Hepatocyte (in vitro differentiated cells): ENCODE data around the gene OR2A1. TPM values are rescaled to one million over a fixed set of nuclear protein-coding genes. Genes with fewer than 3 reads are reported as not detected.
"Not testable (repeated sequence)": the region's sequence is repeated elsewhere in the genome, so short reads cannot be mapped to it uniquely, and the experiment has no call there.

Experiments
- DNase-seq: peaks from one replicate; pipeline ENCODE4 v3.0.0-alpha.2; 2016; ENCODE audit warnings: low spot score
- H2AFZ ChIP-seq: fragments of 200-600 bp; sonication (generic); 2 replicates; pipeline ENCODE4 v1.6.0; 2016; ENCODE audit warnings: antibody characterized with exemption, mild to moderate bottlenecking
- H3K27ac ChIP-seq: fragments of 200-600 bp; sonication (generic); 2 replicates; pipeline ENCODE4 v1.5.1; 2016; ENCODE audit warnings: mild to moderate bottlenecking
- H3K27me3 ChIP-seq: fragments of 200-600 bp; sonication (generic); 2 replicates; pipeline ENCODE4 v1.6.1; 2016
- H3K36me3 ChIP-seq: fragments of 200-600 bp; sonication (generic); replicated peaks from 2 replicates; pipeline ENCODE4 v1.5.1; 2016; ENCODE audit warnings: low read depth; ENCODE audit not compliant: insufficient read depth
- H3K4me1 ChIP-seq: fragments of 200-600 bp; sonication (generic); 2 replicates; pipeline ENCODE4 v1.5.1; 2016; ENCODE audit warnings: mild to moderate bottlenecking, moderate library complexity; ENCODE audit not compliant: insufficient read depth
- H3K4me2 ChIP-seq: fragments of 200-600 bp; sonication (generic); 2 replicates; pipeline ENCODE4 v1.6.0; 2016
- H3K4me3 ChIP-seq: fragments of 200-600 bp; sonication (generic); 2 replicates; pipeline ENCODE4 v1.5.1; 2016; ENCODE audit warnings: mild to moderate bottlenecking
- H3K79me2 ChIP-seq: fragments of 200-600 bp; sonication (generic); 2 replicates; pipeline ENCODE4 v1.6.0; 2017; ENCODE audit warnings: mild to moderate bottlenecking
- H3K9me2 ChIP-seq: fragments of 200-600 bp; sonication (generic); replicated peaks from 2 replicates; pipeline ENCODE4 v1.6.0; 2017; ENCODE audit warnings: mild to moderate bottlenecking; ENCODE audit not compliant: insufficient read depth
- H3K9me3 ChIP-seq: fragments of 200-600 bp; sonication (generic); 2 replicates; pipeline ENCODE4 v1.5.1; 2016; ENCODE audit warnings: low read depth, mild to moderate bottlenecking
- H4K20me1 ChIP-seq: fragments of 200-600 bp; sonication (generic); 2 replicates; pipeline ENCODE4 v1.6.0; 2016; ENCODE audit warnings: mild to moderate bottlenecking; ENCODE audit not compliant: insufficient read depth, poor library complexity, severe bottlenecking
- WGBS: methylation state at CpG from one replicate; pipeline ENCODE4 v1.1.6; 2016; ENCODE audit warnings: low lambda C conversion rate; ENCODE audit errors: missing lambda C conversion rate; 5-methylcytosine and 5-hydroxymethylcytosine counted together
- polyA plus RNA-seq: library from polyadenylated mRNA; unstranded; fragments of >200 nt; fragmentation: Nextera tagmentation; extraction: Ambion mirVana; gene quantifications from 2 replicates; pipeline ENCODE4 v1.2.1, GENCODE V29; 2016
- total RNA-seq: library from RNA; depleted of rRNA; stranded (reverse); fragments of >200 nt; gene quantifications from 2 replicates; pipeline ENCODE4 v1.2.3, GENCODE V29; 2014

OR2A1 gene
- total and polyA plus RNA-seq, 2 experiments from 2014 or later: 0.06 TPM; not detected in 1

- not testable (repeated sequence) for H3K4me3 ChIP-seq, H2AFZ ChIP-seq, H3K36me3 ChIP-seq, H3K27me3 ChIP-seq, H3K27ac ChIP-seq, H3K4me2 ChIP-seq, H4K20me1 ChIP-seq, H3K9me2 ChIP-seq, DNase-seq, H3K79me2 ChIP-seq, H3K4me1 ChIP-seq, H3K9me3 ChIP-seq
- no CpG with 5 or more reads among the region's 2 CpGs for WGBS
Observed at GRCh38 chr7:144311218-144311617, 1.0 kb upstream of the OR2A1 start.

DNA sequence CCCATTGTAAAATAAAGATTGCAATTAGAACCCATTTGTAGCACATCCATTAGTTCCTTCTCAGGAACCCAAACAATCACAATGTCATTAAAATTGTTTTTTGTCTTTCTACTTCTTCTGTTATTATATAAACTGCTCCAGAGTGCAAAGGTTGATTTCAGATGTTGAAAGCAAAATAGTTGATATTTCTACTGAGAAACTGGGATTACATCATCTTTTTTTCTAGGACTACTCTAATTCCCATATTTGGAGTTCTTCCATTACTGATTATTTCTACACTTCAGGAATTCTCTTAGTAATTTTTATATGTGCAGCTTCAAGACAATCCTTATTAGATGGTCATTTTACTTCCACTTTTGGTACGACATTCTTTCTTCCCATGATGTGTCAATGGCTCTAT lies 5.3 kb downstream of the OR2A1 start:
- H3K27ac ChIP-seq, H2AFZ ChIP-seq, H3K27me3 ChIP-seq, H3K79me2 ChIP-seq, H3K36me3 ChIP-seq, H3K9me3 ChIP-seq, H3K9me2 ChIP-seq, H3K4me3 ChIP-seq, H4K20me1 ChIP-seq, H3K4me2 ChIP-seq, DNase-seq, H3K4me1 ChIP-seq: not testable (repeated sequence)
- WGBS: no CpG with 5 or more reads among the region's 1 CpG

GRCh38 chr7:144319547-144319946 lies 7.3 kb downstream of the OR2A1 start:
- not testable (repeated sequence) for H3K27me3 ChIP-seq, H3K9me3 ChIP-seq, H2AFZ ChIP-seq, H3K79me2 ChIP-seq, H3K9me2 ChIP-seq, H3K27ac ChIP-seq, H3K4me2 ChIP-seq, DNase-seq, H3K4me3 ChIP-seq, H3K4me1 ChIP-seq, H3K36me3 ChIP-seq, H4K20me1 ChIP-seq
- no CpG with 5 or more reads among the region's 2 CpGs for WGBS

DNA sequence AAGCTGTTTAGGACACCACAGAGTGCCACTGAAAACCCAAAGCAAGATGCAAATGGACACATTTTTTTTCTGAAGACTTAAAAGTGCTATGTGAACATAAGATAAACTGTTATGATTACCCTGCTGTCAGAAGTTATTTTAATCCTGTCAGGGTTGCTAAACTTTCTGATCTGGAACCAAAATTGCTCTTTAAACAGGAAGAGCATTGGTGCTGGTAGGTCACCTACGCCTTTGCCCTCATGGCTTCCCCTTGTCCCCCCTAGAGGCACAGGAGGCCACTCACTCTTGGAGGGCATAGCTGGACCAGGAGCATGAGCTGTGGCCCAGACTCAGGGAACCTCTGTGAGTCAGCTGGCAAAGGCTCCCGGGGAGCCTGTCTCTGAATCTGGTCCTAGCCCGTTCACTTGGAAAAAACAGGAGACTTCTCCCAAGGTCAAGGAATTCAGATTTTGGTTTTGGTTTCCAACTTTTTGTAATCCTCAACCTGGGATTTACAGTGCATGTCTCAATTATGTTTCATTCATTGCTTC lies 9.5 kb downstream of the OR2A1 start:
- H3K27me3 ChIP-seq, H3K9me3 ChIP-seq, DNase-seq, H3K9me2 ChIP-seq, H3K36me3 ChIP-seq, H3K79me2 ChIP-seq, H3K4me1 ChIP-seq, H3K27ac ChIP-seq, H2AFZ ChIP-seq, H4K20me1 ChIP-seq, H3K4me2 ChIP-seq, H3K4me3 ChIP-seq: not testable (repeated sequence)
- WGBS: 91% methylated on average over 1 of the region's 3 CpGs

- not testable (repeated sequence) for H3K4me1 ChIP-seq, H3K9me2 ChIP-seq, H4K20me1 ChIP-seq, H3K9me3 ChIP-seq, DNase-seq, H2AFZ ChIP-seq, H3K27me3 ChIP-seq, H3K4me2 ChIP-seq, H3K36me3 ChIP-seq, H3K27ac ChIP-seq, H3K79me2 ChIP-seq, H3K4me3 ChIP-seq
- 90% methylated on average over 3 of the region's 4 CpGs for WGBS
Observed at GRCh38 chr7:144323359-144323758, 11.1 kb downstream of the OR2A1 start.

DNA sequence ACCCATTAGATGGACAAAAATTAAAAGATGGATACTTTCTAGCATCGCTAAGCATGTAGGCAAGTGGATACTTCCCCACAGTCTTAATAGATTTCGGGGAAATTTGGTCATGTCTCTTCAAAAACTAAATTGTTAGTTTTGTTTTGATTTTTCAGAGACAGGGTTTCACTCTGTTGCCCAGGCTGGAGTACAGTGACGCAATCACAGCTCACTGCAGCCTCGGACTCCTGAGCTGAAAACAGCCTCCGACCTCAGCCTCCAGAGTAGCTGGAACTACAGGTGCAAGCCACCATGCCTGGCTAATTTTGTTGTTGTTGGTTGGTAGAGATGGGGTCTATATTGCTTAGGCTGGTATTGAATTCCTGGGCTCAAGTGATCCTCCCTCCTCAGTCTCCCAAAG lies 13.6 kb downstream of the OR2A1 start:
- 82% methylated on average over 4 of the region's 5 CpGs for WGBS
- H3K36me3 ChIP-seq, DNase-seq: not testable (repeated sequence)

GRCh38 chr7:144330044-144330443 lies 17.8 kb downstream of the OR2A1 start:
- H3K4me2 ChIP-seq, H3K79me2 ChIP-seq, H3K27me3 ChIP-seq, H2AFZ ChIP-seq, DNase-seq, H3K36me3 ChIP-seq, H3K9me3 ChIP-seq, H3K4me1 ChIP-seq, H3K4me3 ChIP-seq, H3K27ac ChIP-seq, H3K9me2 ChIP-seq, H4K20me1 ChIP-seq: not testable (repeated sequence)

More for the DNA sequence above, 13.6 kb downstream of the OR2A1 start:
- H3K4me2 ChIP-seq, H3K9me2 ChIP-seq, H4K20me1 ChIP-seq, H3K9me3 ChIP-seq, H3K4me3 ChIP-seq, H3K27ac ChIP-seq, H3K27me3 ChIP-seq, H3K79me2 ChIP-seq, H2AFZ ChIP-seq, H3K4me1 ChIP-seq: not testable (repeated sequence)

DNA sequence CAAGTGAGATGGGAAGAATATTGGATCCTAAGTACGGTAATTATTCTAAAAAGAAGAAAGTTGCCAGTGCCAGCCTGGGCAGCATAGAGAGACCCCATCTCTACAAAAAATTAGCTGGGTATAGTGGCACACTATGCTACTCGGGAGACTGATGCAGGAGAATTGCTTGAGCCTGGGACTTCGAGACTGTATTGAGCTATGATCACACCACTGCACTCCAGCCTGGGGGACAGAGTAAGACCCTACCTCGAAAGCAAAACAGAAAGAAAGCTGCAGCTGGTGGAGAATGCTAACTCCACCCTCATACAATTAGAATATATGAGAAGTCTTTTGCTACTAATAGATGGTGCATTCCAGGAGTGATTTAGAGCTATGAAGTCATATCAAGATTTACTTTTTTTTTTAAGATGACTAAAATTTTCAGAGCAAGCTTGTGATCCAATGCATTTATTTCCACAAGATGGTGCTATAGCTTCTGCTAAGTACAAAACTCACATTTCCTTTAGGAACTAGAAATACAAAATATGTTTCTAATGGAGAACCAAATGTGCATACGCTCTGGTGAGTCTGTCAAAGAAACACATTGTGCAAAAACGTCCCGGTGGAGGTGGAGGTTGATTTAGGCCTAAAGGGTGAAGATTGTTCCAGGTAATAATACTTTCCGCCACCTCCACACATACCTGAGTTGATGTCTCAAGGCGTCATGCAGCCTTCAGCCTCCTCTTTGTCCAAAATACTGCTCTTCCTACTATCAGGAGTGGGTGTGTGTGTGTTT lies 19.2 kb downstream of the OR2A1 start:
- WGBS: 95% methylated on average over 4 of the region's 9 CpGs
- H4K20me1 ChIP-seq, H3K79me2 ChIP-seq, H3K27ac ChIP-seq, H3K27me3 ChIP-seq, H3K4me2 ChIP-seq, H2AFZ ChIP-seq, DNase-seq, H3K4me1 ChIP-seq, H3K9me3 ChIP-seq, H3K9me2 ChIP-seq, H3K36me3 ChIP-seq, H3K4me3 ChIP-seq: not testable (repeated sequence)

- not testable (repeated sequence) for H3K9me2 ChIP-seq, H3K79me2 ChIP-seq, H3K27me3 ChIP-seq, H3K27ac ChIP-seq, H3K4me1 ChIP-seq, H3K4me3 ChIP-seq, H3K36me3 ChIP-seq, H3K4me2 ChIP-seq, H3K9me3 ChIP-seq, H2AFZ ChIP-seq, H4K20me1 ChIP-seq, DNase-seq
- WGBS: 100% methylated on average over 1 of the region's 2 CpGs
Observed at GRCh38 chr7:144331996-144332288, 19.7 kb downstream of the OR2A1 start.
